NCI-H128 (cell line): ENCODE data around the gene SPINK8.
A peak's percentile ranks its signal among the peaks of the same experiment; 100 is the strongest.
"Not testable (repeated sequence)": the region's sequence is repeated elsewhere in the genome, so short reads cannot be mapped to it uniquely, and the experiment has no call there.

ENCODE experiments used
- DNase-seq: peaks from one replicate; lab custom pipeline; 2025; ENCODE audit not compliant: unreplicated experiment; lab: John Stamatoyannopoulos, UW

SPINK8 gene

DNA sequence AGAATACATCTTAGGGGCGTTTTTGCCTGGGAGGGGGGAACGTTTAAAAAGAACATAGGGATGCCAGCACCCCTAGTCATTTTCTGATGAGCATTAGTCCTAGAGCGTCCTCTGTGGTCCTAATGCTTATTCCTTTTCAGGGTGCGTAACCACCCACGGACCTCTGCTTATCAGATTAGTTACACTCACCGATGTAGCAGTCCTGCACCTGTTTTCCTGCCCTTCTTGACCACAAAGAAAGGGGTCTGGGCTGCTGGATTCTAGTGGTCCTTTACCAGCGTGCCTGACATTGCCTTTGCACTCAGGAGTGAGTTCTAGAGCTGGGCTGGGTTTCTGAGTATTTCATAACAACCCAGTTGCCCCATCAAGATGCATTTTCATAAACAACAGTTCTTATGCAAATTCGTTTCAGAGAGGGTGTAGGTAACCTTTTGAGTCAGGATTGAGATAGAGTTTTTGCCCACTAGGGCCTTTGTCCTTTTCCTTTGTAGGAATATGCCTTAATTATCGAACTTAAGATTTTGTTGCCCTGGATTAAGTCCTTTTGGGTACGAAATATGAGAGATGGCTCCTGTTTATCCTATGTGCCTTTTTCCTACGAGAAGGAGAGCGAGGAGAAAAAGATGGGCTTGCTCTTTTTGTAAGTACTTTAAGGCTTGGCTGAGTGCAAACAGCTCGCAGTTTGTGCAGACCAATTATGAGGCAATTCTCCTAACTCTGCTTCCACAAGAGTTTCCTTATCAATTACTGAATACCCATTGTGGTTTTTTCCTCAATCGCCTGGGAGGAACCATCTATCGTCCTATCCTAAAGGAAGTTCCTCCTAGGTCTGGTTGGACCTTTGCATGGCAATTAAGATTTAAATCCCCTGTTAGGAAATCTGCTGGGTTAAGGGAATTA, at the start of gene SPINK8:
Gene SPINK8, minus strand, starts transcription at position 316 of the 900 bp plus-strand sequence. CDS start 5,320 bp downstream, outside the sequence.
- DNase-seq, result not testable (repeated sequence)

GRCh38 chr3:48372862-48373435, 39.5 kb upstream of the SPINK8 start:
- no peak for DNase-seq

DNA sequence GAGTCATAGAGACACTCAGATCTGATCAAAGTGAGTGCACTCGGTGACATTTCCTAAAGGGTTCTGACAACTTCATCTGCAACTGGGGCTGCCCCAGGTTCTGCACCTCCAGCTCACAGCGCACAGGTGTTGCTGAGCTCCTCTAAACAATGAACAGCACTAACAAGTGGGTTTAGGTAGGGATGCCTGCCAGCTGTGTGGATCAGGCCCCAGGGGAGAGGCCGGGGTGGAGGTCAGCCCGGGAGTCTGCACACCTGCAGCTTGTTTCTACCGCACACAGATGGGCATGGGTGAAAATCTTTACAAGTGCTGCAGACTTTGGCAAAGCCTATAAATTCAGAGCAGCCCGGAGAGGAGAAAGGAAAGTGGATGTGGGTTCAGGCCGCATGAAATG, 38.9 kb upstream of the SPINK8 start:
- no peak for DNase-seq

DNA sequence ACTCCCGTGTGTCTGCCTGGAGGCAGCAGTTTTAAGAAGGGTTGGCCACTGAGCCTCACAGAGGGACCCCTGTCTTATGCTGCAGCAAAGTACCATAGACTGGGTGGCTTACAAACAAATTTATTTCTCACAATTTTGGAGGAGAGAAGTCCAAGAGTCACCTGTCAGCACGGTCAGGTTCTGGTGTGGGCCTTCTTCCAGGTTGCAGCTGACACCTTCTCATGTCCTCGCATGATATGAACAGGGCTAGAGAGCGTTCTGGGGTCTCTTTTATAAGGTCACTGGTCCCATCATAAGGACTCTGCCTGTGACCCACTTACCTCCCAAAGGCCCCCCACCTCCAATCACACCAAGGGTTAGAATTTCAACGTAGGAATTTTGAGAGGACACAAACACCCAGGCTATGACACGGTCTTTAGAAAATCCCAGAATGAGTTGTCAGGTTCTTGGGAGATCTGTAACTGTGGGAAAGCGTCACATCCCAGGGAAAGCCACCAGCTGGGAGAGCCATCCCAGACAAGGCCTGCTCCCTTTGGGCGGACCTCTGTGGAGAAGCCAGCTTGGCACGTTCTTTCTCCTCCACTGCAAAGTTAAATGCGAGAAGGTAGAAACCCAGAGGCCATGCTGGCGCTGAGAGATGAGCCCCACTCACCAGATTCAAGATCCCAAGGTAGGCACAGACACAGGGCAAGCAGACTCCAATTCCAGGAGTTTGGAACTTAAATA, 38.4 kb upstream of the SPINK8 start, which contains the start of gene FBXW12:
Gene FBXW12, plus strand, starts transcription at position 569 of the 726 bp plus-strand sequence. CDS start 549 bp downstream, outside the sequence.
- DNase-seq, result no peak

- no peak for DNase-seq
Observed at GRCh38 chr3:48370333-48370713, 36.9 kb upstream of the SPINK8 start.

- no peak for DNase-seq
Observed at GRCh38 chr3:48369693-48370332, 36.4 kb upstream of the SPINK8 start.

GRCh38 chr3:48367201-48367600, 33.7 kb upstream of the SPINK8 start:
- DNase-seq, result peak; percentile 20

GRCh38 chr3:48364840-48365239, 31.4 kb upstream of the SPINK8 start:
- no peak for DNase-seq

GRCh38 chr3:48361928-48362327, 28.5 kb upstream of the SPINK8 start:
- DNase-seq, result no peak

- no peak for DNase-seq
Observed at GRCh38 chr3:48356419-48356818, 23.0 kb upstream of the SPINK8 start.

DNA sequence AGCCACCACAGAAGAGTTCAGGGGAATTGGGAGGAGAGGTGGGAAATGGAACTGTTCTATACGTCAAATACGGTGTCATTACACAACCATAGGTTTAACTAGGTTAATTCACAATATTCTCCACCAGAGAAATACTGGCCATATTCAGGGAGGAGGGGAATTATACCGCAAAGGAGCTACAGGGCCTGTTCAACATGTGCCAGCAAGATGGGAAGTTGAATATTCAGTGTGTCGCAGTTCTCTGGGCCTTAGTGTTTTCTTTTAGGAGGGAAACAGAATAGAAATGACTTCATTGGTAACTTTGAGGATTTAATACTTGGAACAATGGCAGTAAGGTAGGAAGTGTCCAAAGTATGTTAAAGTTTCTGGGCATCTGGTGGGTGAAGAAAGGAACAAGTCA, 20.5 kb upstream of the SPINK8 start:
- no peak for DNase-seq

GRCh38 chr3:48352546-48352945, 19.1 kb upstream of the SPINK8 start:
- DNase-seq, result no peak

- DNase-seq, result no peak
Observed at GRCh38 chr3:48347500-48347899, 14.0 kb upstream of the SPINK8 start.

DNA sequence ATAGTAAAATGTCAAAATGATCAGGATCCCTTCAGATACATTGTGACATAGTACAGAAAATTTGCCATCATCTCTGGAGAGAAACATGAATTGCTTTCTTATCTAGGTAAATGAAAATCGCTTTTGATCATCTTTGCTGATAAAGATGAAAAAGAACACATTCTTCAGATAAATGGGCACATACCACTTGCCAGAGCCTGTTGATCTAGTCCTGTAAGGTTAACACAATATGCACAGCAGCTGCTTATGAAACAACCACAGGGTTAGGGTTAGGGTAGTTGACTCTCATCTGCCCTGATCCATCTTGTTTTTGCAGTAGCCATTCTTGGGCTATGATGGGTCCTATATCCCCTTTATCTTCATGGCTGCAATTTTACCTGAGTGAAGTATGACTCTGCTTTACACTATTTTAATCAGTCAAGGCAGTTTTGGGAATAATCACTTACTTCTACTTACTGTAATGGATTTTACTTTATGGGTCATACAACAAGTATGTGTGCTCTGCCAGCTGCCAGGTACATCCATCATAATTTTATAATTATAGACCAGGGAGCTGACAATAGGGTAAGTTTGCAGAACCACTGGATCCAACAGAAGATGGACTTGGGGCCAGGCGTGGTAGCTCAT, 12.6 kb upstream of the SPINK8 start:
- DNase-seq, result no peak

DNA sequence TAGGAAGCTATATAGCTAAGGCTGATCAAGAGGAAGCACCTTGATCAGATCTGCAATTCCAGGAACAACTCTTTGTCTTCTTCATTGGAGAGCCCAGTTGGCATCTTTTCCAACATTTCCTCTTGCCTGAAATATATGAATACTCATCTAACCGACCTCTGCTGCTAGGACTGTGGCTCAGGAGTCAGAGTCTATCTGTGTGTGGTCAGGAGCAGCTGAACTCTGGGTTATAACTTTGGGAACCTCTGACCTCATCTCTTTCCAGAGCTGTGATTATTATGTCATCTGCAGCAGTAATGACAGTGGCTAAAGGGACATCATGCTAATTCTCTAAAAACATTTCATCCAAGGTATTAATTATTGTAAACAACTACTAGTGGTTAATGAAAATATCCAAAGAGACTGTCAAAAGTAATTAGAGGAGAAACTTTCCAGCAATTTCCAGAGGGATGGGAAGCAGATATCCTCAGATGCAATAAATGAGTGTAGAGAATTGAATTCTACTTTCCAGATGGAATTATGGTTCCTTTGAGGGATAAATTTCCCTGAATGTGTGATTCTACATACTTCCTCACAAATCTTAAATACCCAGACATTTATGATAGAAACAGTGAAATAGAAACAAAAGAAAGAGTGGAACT, 11.5 kb upstream of the SPINK8 start:
- DNase-seq, result no peak

GRCh38 chr3:48343432-48343831, 10.0 kb upstream of the SPINK8 start:
- DNase-seq, result no peak

GRCh38 chr3:48338635-48339034, 5.2 kb upstream of the SPINK8 start:
- no peak for DNase-seq

- DNase-seq, result not testable (repeated sequence)
Observed at GRCh38 chr3:48337536-48337935, 4.1 kb upstream of the SPINK8 start.

DNA sequence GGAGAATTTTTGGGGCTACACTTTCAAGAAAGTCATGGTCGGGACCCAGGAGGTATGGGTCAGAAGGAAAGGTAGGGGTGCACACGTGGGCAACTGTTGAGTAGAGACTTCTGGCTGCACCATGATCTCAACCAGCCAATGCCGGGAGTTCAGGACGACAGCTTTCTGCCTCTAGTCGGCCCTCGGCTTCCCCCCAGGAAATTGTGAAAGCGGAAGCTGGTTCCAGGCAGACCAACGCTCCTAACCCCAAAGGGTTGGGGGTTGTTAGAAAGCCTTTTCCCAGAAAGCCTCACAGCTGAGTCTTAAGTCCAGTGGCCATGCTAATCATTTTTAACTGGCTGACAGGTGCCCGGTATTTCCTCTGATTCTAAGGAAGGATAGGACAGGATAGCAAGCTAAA, 1.8 kb upstream of the SPINK8 start:
- not testable (repeated sequence) for DNase-seq

DNA sequence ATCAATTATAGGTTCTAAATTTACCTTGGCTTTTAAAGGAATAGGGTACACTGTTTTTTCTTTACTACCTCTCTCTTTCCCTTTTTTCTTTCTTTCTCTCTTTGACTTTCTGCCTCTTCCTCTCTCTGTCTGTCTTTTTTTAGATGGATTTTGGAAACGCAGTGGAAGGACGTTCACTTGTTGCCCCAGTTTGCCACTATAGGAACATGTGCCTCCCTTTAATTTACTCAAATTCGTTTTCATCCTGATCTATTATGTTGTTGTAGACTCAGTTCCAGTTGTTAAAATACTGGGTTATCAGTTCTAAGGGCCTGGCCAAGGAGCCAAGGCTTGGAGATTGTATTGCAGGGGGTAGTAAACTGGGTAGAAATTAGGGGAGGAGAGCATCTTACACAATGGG, 1.1 kb upstream of the SPINK8 start:
- DNase-seq, result no peak
